ENCODE measurements around the gene DTX2. TPM values are rescaled to one million over a fixed set of nuclear protein-coding genes. Genes with fewer than 3 reads are reported as not detected.
"Not testable (repeated sequence)": the region's sequence is repeated elsewhere in the genome, so short reads cannot be mapped to it uniquely, and the experiment has no call there.

Gene DTX2
- total and polyA plus RNA-seq, 2 experiments from 2014 or later, result 7.6 to 22.2 TPM

DNA sequence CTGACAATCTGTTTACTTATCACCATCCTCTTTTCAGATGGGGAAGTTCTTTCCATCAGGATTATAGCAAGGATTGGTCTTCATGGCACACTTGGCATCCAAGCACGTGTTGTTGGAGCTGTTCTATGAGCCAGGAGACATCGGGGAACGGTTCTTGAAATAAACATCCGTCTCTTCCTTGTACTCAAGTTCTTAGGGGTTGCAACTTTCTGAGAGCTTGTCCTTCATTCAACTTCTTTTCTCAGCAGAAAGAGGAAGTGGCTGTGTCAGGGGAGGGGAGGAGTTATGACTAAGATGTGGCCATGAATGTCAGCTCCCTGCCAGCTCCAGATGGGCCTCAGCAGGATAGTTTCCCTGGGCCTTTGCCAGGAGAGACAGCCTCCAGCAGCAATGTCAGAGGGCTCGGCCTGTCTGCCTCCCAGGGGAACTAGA lies 15.9 kb upstream of the DTX2 start:
- Histone ChIP-seq H3K4me2 (peak overlapping the region; percentile 15), H3K27ac (peak overlapping the region; percentile 67)
- not testable (repeated sequence) for H3K79me2 ChIP-seq; H3K9me3 ChIP-seq (ENCODE audit: low read depth); H3K27me3 ChIP-seq; H4K20me1 ChIP-seq (ENCODE audit: insufficient read depth, poor library complexity, severe bottlenecking); H2AFZ ChIP-seq; H3K36me3 ChIP-seq (replicated peaks; ENCODE audit: insufficient read depth, low read depth); H3K9me2 ChIP-seq (replicated peaks; ENCODE audit: insufficient read depth); H3K4me1 ChIP-seq (ENCODE audit: insufficient read depth); H3K4me3 ChIP-seq
- WGBS (ENCODE audit: low lambda C conversion rate, missing lambda C conversion rate), result 44% methylated on average over 4 of the region's 5 CpGs
- peak; percentile 13 for DNase-seq (ENCODE audit: low spot score)

DNA sequence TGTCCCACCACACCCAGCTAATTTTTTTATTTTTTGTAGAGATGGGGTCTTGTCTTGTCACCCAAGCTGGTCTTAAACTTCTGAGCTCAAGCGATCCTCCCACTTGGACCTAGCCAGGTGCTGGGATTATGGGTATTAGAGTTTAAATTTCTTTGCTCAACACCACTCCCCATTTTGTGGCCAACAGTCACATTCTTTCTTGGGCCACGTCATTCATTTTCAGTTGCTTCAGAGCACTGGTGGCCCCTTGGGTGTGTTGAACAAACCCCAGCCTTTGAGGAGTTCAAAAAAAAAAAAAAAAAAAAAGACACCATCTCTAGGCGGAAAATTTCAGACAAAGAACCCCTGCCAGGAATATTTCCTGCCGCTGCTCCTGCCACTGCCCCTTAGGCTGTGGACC lies 4.5 kb upstream of the DTX2 start:
- not testable (repeated sequence) for H3K27ac ChIP-seq; H3K9me3 ChIP-seq (ENCODE audit: low read depth); H3K27me3 ChIP-seq; H3K4me2 ChIP-seq; DNase-seq (ENCODE audit: low spot score); H4K20me1 ChIP-seq (ENCODE audit: insufficient read depth, poor library complexity, severe bottlenecking); H3K4me1 ChIP-seq (ENCODE audit: insufficient read depth); H3K9me2 ChIP-seq (replicated peaks; ENCODE audit: insufficient read depth); H2AFZ ChIP-seq; H3K36me3 ChIP-seq (replicated peaks; ENCODE audit: insufficient read depth, low read depth); H3K79me2 ChIP-seq; H3K4me3 ChIP-seq
- WGBS (ENCODE audit: low lambda C conversion rate, missing lambda C conversion rate), result no CpG with 5 or more reads among the region's 4 CpGs

DNA sequence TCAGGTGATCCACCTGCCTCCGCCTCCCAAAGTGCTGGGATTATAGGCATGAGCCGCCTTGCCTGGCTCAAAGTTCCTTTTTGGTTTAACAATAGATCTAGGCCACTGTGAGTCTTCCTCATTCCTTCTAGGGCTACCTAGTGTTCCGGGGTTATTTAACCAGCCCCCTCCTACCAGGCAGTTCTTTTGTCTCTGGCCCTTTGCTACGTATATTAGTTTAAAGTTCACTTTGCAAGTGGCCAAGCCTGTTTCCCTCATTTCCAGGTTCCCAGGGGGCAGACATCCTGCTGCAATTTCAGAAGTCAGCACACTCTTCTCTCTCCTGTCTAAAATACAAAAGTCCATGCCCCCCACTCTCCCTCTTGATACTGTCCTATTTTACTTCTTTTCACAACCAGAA lies 3.0 kb upstream of the DTX2 start:
- not testable (repeated sequence) for DNase-seq (ENCODE audit: low spot score)

DNA sequence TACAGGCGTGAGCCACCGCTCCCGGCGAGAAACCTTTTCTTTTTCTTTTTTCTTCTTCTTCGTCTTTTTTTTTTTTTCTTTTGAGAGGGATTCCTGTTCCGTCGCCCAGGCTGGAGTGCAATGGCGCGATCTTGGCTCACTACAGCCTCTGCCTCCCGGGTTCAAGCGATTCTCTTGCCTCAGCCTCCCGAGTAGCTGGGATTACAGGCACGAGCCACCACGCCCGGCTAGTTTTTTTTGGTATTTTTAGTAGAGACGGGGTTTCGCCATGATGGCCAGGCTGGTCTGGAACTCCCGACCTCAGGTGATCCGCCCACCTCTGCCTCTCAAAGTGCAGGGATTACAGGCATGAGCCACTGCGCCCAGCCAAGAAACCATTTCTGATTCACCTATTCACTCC lies 742 bp upstream of the DTX2 start:
- H3K4me1 ChIP-seq (ENCODE audit: insufficient read depth), result not testable (repeated sequence)
- 87% methylated on average over 14 of the region's 20 CpGs for WGBS (ENCODE audit: low lambda C conversion rate, missing lambda C conversion rate)

More for the DNA sequence above, 3.0 kb upstream of the DTX2 start:
- H3K9me3 ChIP-seq (ENCODE audit: low read depth); H3K27me3 ChIP-seq; H3K36me3 ChIP-seq (replicated peaks; ENCODE audit: insufficient read depth, low read depth); H2AFZ ChIP-seq; H3K9me2 ChIP-seq (replicated peaks; ENCODE audit: insufficient read depth); H4K20me1 ChIP-seq (ENCODE audit: insufficient read depth, poor library complexity, severe bottlenecking); H3K79me2 ChIP-seq; H3K27ac ChIP-seq; H3K4me1 ChIP-seq (ENCODE audit: insufficient read depth); H3K4me2 ChIP-seq; H3K4me3 ChIP-seq: not testable (repeated sequence)
- WGBS (ENCODE audit: low lambda C conversion rate, missing lambda C conversion rate), result 0% methylated on average over 2 of the region's 4 CpGs

DNA sequence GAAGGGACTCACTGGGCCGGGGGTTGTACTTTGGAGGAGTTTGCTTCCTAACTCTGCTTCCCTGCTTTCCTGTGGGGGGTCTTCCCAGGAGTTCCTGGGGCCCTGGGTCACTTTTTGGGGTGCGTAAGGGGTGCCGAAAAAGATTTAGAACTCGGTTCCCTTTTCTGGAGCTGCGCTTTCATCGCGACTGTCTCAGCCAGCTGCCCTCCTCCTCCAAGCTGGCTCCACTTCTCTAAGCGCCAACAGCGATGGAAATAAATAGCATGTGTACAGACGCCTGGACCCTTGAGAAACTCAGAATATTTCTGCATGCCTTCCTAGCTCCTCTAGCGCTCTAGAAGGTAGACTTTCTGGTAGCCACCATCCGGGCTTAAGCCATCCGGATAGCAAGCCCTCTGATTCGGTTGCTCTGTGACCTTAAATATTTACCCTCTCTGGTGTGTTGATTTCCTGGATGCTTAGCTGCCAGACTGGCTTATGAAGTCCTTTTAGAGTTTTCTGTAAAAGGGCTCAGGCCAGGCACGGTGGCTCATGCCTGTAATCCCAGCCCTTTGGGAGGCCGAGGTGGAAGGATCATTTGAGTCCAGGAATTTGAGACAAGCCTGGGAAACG lies 868 bp downstream of the DTX2 start:
- H3K4me1 ChIP-seq (ENCODE audit: insufficient read depth), result not testable (repeated sequence)
- no CpG with 5 or more reads among the region's 17 CpGs for WGBS (ENCODE audit: low lambda C conversion rate, missing lambda C conversion rate)

More for the DNA sequence above, 742 bp upstream of the DTX2 start:
- not testable (repeated sequence) for H3K36me3 ChIP-seq (replicated peaks; ENCODE audit: insufficient read depth, low read depth); H3K9me2 ChIP-seq (replicated peaks; ENCODE audit: insufficient read depth); H2AFZ ChIP-seq; H3K4me2 ChIP-seq; H3K4me3 ChIP-seq; H4K20me1 ChIP-seq (ENCODE audit: insufficient read depth, poor library complexity, severe bottlenecking); H3K27ac ChIP-seq; H3K79me2 ChIP-seq; H3K27me3 ChIP-seq; H3K9me3 ChIP-seq (ENCODE audit: low read depth); DNase-seq (ENCODE audit: low spot score)

DNA sequence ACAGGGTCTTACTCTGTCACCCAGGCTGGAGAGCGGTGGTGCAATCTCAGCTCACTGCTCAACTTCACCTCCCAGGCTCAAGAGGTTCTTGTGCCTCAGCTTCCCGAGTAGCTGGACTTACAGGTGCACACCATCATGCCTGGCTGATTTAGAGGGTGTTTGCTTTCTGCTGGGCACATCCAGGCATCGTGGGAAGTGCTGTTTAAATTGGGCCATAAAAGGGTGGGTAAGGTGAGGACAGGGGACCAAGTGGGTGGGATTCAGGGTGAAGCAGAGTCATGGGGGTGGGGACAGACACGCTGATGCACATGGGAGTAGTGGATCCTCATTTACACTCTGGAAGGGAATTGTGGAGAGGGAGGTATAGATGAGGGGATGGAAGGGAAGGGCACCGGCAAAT lies 3.5 kb downstream of the DTX2 start:
- 84% methylated on average over 4 of the region's 5 CpGs for WGBS (ENCODE audit: low lambda C conversion rate, missing lambda C conversion rate)
- not testable (repeated sequence) for DNase-seq (ENCODE audit: low spot score); H3K36me3 ChIP-seq (replicated peaks; ENCODE audit: insufficient read depth, low read depth); H4K20me1 ChIP-seq (ENCODE audit: insufficient read depth, poor library complexity, severe bottlenecking); H3K4me2 ChIP-seq; H3K79me2 ChIP-seq; H3K9me2 ChIP-seq (replicated peaks; ENCODE audit: insufficient read depth); H3K4me3 ChIP-seq; H3K27me3 ChIP-seq; H3K4me1 ChIP-seq (ENCODE audit: insufficient read depth); H3K27ac ChIP-seq; H2AFZ ChIP-seq; H3K9me3 ChIP-seq (ENCODE audit: low read depth)

More for the DNA sequence above, 868 bp downstream of the DTX2 start:
- not testable (repeated sequence) for H3K79me2 ChIP-seq; DNase-seq (ENCODE audit: low spot score); H3K36me3 ChIP-seq (replicated peaks; ENCODE audit: insufficient read depth, low read depth); H2AFZ ChIP-seq; H4K20me1 ChIP-seq (ENCODE audit: insufficient read depth, poor library complexity, severe bottlenecking); H3K9me3 ChIP-seq (ENCODE audit: low read depth); H3K4me2 ChIP-seq; H3K27ac ChIP-seq; H3K9me2 ChIP-seq (replicated peaks; ENCODE audit: insufficient read depth); H3K27me3 ChIP-seq; H3K4me3 ChIP-seq

DNA sequence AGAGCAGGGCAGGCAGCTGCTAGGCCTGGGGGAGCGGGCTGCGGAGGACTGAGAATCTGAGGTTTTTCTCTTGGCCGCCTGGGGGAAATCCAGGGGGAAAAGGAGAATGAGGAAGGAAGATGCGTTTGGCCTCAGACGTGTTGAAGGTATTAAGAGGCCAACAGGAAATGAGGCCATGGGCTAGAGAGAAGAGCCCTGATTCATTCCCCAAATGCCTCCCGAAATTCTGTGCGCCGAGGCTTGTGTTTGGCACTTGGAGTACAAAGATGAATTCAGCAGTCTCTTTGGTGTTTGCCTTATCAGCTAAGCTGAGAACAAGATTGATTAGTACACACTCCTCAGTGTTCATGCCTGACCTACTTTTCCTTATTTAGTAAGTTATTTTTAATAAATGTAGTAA lies 4.4 kb downstream of the DTX2 start:
- not testable (repeated sequence) for H3K36me3 ChIP-seq (replicated peaks; ENCODE audit: insufficient read depth, low read depth); H3K9me2 ChIP-seq (replicated peaks; ENCODE audit: insufficient read depth); H3K27ac ChIP-seq; H2AFZ ChIP-seq; DNase-seq (ENCODE audit: low spot score); H3K4me1 ChIP-seq (ENCODE audit: insufficient read depth); H3K4me3 ChIP-seq; H3K4me2 ChIP-seq; H3K27me3 ChIP-seq; H3K79me2 ChIP-seq; H4K20me1 ChIP-seq (ENCODE audit: insufficient read depth, poor library complexity, severe bottlenecking); H3K9me3 ChIP-seq (ENCODE audit: low read depth)
- no CpG with 5 or more reads among the region's 8 CpGs for WGBS (ENCODE audit: low lambda C conversion rate, missing lambda C conversion rate)

DNA sequence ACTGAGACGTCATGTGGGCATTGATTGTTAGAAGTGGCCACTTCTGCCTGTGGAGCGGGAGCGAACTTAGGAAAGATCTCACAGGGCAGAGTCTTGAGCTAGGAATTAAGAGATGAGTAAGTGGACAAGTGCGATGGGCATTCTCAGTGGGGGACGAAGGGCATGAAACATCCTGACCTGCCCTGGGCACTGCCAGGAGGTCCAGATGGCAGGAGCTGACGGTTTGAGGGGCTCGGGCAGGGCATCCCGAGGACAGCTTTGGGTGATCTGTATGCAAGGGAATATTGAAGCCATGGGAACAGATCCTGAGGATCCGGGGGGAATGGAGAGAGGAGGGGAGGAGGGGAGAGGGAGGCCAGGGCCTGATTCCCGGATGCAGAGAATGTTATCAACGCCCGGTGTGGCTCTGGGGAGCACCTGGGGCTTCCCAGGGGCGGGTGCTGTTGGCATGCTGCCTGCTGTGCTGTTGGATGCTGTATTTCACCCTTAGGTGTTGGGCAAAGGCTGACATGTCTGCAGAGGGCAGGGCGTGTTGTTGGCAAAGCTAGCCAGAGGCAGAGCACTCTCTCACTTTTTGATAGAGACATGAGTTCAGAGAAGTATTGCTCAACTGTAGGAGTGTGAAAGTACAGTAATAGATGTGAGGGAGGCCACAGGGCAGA lies 6.4 kb downstream of the DTX2 start:
- H3K27ac ChIP-seq; H3K4me1 ChIP-seq (ENCODE audit: insufficient read depth); H3K4me3 ChIP-seq; H3K27me3 ChIP-seq; H3K36me3 ChIP-seq (replicated peaks; ENCODE audit: insufficient read depth, low read depth); H3K9me2 ChIP-seq (replicated peaks; ENCODE audit: insufficient read depth); H3K9me3 ChIP-seq (ENCODE audit: low read depth); H2AFZ ChIP-seq; H4K20me1 ChIP-seq (ENCODE audit: insufficient read depth, poor library complexity, severe bottlenecking); H3K4me2 ChIP-seq; H3K79me2 ChIP-seq; DNase-seq (ENCODE audit: low spot score): not testable (repeated sequence)
- WGBS (ENCODE audit: low lambda C conversion rate, missing lambda C conversion rate), result 76% methylated on average over 10 of the region's 14 CpGs

DNA sequence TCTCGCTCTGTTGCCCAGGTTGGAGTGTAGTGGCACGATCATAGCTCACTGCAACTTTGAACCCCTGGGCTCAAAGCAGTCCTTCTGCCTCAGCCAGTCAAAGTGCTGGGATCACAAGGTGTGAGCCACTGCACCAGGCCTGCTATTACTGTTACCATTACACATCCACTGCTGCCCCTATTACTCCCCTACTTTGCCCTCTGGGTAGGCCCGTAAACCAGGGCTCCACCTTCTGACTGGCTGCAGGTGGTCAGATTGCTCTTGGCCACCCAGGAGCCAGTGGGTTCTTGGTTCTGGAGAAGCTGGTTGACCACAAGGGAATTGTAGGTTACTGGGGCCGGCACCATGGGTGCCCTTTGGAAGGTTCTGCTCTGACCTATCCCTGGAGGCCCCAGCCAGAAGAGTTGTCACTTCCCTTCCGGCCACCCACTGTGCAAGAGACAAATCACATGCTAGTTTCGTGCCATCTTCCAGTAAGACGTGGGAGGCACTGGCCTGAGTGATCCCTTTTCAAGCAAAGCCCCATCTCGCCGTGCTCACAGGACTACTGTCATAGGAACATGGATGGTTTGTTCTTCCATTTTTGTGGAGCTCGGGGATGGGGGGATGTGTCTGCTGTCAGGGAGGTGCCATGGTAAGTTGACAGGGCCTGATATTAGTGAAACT lies 10.2 kb downstream of the DTX2 start:
- H3K4me1 ChIP-seq (ENCODE audit: insufficient read depth); H3K9me3 ChIP-seq (ENCODE audit: low read depth); H3K36me3 ChIP-seq (replicated peaks; ENCODE audit: insufficient read depth, low read depth); H3K9me2 ChIP-seq (replicated peaks; ENCODE audit: insufficient read depth); H2AFZ ChIP-seq; H3K27me3 ChIP-seq; H4K20me1 ChIP-seq (ENCODE audit: insufficient read depth, poor library complexity, severe bottlenecking); DNase-seq (ENCODE audit: low spot score); H3K4me2 ChIP-seq; H3K79me2 ChIP-seq; H3K4me3 ChIP-seq; H3K27ac ChIP-seq: not testable (repeated sequence)
- WGBS (ENCODE audit: low lambda C conversion rate, missing lambda C conversion rate), result 87% methylated on average over 8 of the region's 10 CpGs

Data from hepatocyte (in vitro differentiated cells).